ENCODE results near the gene PRRX1.

The PRRX1 gene

DNA sequence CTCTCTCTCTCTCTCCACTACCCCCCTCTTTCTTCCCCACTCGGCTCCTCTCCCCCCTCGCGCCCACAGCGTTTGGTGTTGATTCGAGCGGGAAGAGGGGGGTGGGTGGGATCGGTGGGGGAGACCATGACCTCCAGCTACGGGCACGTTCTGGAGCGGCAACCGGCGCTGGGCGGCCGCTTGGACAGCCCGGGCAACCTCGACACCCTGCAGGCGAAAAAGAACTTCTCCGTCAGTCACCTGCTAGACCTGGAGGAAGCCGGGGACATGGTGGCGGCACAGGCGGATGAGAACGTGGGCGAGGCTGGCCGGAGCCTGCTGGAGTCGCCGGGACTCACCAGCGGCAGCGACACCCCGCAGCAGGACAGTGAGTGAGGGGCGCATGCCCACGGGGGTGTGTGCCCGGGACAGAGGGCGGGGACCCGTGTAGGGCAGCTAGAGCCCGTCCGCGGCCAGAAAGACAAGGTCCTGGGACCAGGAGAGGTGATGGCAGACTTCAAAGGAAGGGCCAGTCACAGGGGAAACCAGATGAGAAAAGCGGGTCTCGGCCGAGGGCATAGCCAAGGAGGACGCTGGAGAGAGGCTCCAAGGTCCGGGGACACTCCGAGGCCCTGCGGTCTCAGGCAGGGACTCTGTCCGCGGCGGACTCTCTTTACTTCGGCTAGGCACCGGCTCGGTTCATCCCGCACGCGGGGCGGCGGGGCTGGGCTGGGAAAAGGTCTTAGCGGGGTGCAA is at the start of gene PRRX1:
Gene PRRX1, plus strand, starts transcription at position 39 of the 735 bp plus-strand sequence. Its CDS starts 88 bp downstream, at position 127.
- DNase-seq: no peak

DNA sequence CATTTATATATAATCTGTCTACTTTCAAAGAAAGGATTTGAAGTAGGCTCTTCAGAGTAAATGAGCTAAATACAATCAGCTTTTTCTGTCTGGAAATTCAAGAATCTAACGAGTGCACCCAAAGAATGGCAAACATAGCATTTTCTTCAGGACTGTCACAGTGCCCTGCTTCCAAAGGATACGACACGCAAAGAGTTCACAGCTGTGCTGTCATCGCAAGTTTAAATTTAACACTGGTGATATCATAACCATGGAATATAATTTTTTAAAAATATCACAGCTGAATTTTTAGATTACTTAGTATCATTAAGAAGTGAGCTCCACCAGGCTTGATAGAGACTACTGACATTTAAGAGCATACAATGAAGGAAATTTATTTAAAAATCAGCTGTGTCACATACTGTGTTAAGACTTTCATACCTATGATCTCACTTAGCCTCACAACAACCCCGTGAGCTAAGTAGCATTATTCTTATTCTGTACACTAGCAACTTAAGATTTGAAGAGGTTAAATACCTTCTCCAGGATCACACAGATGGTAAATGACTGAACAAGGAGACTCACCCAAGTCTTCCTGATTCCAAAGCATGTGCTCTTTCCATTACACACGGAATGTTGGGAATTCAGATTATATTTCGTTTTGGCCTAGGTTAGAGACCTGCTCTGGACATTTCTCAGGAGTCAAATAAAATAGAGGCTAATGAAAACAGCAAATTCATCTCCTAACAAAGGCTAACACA is 46.2 kb upstream of the PRRX1 start:
- no peak for DNase-seq

DNA sequence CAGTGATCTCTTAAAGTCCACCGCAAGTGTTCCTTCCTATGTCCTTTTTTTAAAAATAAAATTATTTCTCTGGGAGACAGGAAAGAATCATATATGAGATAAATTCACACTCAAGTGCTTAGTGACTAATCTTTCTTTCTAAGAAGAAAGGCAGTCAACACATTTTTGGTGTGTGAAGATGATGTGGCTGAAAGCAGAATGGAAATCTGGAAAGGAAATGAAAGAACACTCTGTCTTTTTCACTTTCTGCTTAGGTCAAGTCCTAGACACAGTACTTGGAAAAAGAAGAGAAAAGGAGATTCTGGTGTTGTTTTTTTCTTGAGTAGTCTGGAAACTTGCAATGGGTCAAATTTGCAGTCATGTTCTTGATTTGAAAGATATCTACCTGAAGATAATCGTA is 45.5 kb upstream of the PRRX1 start:
- no peak for DNase-seq

DNA sequence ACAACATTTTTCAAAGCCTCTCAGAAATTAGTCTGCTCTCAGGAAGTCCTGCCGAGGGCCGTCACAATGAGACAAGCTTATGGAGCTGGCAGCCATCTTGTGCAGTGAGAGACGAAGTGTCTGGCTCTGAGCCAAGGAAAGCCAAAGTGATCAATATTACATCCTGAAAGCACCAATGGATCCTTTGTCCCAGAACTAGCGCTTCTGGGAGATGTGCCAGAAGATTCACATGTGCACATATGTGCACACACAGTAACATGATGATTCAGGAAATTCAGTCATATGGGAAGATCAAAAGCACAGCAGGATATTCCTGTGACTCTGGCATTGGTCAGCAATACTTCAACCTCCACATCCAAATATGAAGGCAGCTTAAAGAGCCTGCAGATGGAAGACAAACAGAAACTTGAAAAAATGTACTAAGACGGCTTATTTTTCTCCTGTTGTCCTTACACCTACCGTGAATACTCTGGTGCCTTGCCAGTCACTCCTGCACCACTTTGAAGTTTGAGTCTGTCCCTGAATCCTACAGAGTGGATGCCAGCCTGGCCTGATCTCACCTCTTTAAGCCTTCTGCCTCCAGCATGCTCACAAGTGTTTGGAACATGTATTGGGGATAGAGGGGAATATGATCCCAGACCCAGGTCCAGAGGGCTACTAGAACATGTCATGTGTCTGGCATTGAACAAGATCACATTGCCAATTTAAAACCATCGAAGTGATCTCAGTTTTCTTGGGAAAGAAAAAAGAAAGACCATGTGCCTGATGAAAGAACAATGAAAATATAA is 44.5 kb upstream of the PRRX1 start:
- DNase-seq: no peak

DNA sequence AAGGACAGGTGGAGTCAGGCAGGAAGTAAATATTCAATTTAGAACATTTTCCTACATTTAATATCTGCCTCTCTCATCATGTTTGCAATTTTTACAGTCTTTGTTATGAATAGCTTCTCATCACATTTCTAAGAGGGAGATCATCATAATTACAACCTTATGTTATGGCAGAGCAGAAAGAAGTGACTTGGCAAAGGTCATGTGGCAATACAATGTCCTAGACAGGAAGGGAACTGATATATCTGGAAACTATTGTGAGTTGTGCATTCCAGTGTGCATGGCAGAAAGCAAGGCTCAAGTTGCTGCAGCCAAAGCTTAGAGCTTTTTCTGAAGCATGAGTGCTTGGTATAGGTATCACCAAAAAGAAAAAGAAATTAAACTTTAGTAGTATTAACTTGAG is 43.8 kb upstream of the PRRX1 start:
- no peak for DNase-seq

GRCh38 chr1:170623171-170623570 is 40.8 kb upstream of the PRRX1 start:
- no peak for DNase-seq

GRCh38 chr1:170624146-170624545 is 39.8 kb upstream of the PRRX1 start:
- no peak for DNase-seq

- no peak for DNase-seq
These were observed 33.0 kb upstream of the PRRX1 start for GRCh38 chr1:170630977-170631376.

GRCh38 chr1:170634293-170634692 is 29.6 kb upstream of the PRRX1 start:
- no peak for DNase-seq

DNA sequence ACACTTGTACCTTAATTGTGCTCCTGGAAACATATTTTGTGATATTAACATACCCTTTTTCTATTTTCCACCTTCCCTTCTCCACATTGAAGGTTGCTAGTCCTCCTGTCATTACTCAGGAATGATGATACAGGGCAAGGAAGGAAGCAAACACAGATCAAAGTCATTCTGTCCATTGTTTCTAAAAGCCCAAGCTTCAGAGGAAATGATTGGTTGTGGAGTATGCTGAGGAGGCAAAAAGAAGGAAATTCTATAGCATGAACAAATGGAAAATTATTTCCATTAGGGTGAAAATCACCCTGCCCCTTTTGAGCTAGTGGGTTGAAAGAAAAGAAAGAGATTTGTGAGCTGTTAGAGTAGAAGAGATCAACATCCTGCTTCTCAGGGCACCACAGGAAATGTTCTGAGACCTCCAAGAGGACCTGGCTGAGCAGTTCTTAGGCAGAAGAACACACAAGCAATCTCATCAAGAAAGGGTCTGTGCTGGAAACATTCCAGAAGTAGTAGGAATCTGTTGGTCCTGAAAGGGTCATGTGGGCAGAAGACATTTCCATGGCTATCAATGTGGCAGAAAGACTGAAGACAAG is 29.0 kb upstream of the PRRX1 start:
- no peak for DNase-seq

DNA sequence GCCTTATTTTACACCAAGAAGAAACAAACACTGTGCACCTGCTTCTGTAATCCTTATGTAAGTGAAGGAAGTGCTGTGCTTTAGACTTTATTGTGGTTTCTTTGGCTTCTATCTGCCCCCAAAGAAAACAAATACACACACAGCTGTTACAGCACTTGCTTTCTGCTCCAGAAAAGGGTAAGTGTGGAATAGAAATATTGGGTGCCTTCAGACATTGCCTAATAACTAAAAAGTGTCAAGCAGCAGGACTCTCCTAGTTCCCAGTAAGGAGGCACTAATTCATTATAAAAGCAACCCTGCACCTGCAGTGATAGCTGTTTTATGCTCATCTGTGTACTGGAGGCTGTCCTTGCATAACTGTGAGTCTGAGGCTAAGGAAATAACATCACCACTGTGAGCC is 23.4 kb upstream of the PRRX1 start:
- DNase-seq: no peak

DNA sequence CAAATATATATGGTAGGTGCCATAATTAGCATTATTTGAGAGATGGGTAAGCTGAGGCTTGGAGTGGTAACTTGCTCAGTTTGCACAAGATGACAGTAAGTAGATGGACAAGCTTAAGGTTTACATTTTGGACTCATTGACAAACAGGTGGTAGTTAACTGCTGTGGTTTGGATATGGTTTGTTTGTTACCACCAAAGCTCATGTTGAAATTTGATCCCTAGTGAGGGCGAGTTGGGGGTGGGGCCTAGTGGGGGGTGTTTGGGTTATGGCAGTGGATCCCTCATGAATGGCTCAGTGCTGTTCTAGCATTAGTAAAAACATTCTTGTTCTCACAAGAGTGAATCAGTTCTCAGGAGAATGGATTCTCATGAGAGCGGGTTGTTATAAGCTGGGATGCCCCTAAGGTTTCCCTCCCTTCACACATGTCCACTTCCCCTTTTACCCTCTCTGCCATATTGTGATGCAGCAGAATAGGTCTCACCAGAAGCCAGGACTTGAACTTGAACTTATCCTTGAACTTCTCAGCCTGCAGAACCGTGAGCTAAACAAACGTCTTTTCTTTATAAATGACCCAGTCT is 6.6 kb upstream of the PRRX1 start:
- no peak for DNase-seq

DNA sequence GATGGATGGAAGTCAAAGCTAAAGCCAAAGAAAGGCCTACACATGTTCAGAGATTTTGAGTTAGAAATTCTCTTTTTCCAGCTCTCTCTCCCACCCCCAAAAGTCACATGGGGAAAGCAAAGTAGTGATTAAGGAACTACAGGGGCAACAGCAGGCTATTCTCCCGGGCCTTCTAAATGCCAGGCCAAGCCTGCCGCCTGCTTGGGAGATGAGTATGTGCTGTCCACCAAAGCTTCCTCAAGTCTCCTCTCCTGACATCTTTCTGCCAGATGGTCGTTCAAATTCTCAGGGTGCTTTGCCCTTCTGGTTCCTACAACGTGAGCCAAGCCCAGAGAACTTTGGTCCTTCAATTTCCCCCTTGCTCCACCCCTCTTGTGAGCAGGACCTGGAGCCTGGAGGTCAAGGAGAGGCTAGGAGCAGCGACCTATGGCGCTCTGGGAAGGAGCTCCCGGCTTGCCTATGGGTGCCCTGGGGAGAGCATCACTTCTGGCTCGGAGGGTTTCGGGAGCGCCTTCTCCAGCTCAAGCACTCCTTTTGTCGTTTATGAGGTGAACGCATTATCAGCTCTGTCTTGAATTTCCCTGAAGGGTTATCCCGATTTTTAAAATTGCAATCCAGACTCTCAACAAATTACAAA is 4.4 kb upstream of the PRRX1 start:
- DNase-seq: no peak

GRCh38 chr1:170660281-170660713 is 3.6 kb upstream of the PRRX1 start:
- no peak for DNase-seq

GRCh38 chr1:170660871-170661645 is 2.9 kb upstream of the PRRX1 start:
- no peak for DNase-seq

GRCh38 chr1:170661646-170662411 is 2.1 kb upstream of the PRRX1 start:
- DNase-seq: no peak

GRCh38 chr1:170662561-170663403 is 1.1 kb upstream of the PRRX1 start:
- DNase-seq: no peak

DNA sequence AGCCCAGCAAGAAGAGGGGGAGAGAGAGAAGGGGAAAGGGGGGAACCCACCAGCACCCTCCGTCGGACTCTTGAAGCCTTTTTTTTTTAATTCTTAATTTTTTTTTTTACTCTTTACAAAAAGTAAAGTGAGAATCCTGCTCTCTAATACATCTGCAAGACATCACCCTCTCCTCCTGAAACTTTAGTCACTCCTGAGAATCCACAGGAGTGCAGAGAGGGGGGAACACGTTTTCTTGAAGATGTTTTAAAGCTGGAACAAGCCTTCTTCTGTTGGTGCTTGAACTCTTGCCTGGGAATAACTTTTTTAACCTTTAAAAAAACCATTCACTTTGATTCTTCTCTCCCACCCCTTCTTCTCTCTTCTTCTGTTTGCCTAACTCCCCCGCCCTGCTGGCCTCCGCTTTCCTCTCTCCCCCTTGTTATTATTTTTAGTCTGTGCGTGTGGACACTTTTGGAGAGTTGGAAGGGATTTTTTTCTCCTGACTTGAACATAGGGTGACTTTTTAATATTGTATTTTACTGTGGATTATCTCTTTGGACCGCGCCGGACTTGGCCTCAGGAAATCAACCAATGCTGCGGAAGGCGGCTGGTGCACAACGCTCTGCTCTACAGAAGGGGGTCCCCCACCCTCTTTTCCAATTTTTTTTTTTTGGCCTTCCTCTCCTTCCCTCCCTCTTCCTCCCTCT is 383 bp upstream of the PRRX1 start:
- DNase-seq: no peak
